Measurements from ENCODE around the gene CCR5AS.
"Not testable (repeated sequence)": the region's sequence is repeated elsewhere in the genome, so short reads cannot be mapped to it uniquely, and the experiment has no call there.

Gene CCR5AS

DNA sequence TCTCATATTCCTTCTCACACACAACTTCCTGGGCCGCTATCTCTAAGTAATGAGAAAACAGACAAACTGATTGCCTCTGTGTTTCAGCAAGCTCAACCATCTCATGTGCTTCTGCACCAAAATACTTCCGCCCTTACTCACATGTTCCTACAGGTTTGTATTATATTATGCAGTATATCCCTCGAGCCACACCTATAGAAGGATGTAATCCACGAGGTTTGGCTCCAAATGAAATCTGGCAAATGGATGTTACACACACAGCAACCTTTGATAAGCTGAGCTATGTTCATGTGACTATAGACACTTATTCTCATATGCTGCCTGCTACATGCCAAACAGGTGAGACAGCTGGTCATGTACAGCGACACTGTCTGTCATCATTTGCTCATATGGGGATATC is 22.8 kb upstream of the CCR5AS start:
- Mint-ChIP-seq H3K27ac (ENCODE audit: unreplicated experiment) (no peak overlapping the region), H3K9me3 (peaks cover 7% of the 10 kb centered on the region), H3K27me3 (ENCODE audit: low read depth) (no peaks in the 10 kb centered on the region), H3K4me3 (no peak overlapping the region), H3K4me1 (no peaks in the 10 kb centered on the region), H3K36me3 (ENCODE audit: low read depth) (peaks cover 5% of the 10 kb centered on the region)
- no peak for DNase-seq (ENCODE audit: low read depth, low spot score)
- TF ChIP-seq, protein P1, sequence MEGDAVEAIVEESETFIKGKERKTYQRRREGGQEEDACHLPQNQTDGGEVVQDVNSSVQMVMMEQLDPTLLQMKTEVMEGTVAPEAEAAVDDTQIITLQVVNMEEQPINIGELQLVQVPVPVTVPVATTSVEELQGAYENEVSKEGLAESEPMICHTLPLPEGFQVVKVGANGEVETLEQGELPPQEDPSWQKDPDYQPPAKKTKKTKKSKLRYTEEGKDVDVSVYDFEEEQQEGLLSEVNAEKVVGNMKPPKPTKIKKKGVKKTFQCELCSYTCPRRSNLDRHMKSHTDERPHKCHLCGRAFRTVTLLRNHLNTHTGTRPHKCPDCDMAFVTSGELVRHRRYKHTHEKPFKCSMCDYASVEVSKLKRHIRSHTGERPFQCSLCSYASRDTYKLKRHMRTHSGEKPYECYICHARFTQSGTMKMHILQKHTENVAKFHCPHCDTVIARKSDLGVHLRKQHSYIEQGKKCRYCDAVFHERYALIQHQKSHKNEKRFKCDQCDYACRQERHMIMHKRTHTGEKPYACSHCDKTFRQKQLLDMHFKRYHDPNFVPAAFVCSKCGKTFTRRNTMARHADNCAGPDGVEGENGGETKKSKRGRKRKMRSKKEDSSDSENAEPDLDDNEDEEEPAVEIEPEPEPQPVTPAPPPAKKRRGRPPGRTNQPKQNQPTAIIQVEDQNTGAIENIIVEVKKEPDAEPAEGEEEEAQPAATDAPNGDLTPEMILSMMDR (conservative IDR thresholded peaks at IDR 0.05), result no peak

DNA sequence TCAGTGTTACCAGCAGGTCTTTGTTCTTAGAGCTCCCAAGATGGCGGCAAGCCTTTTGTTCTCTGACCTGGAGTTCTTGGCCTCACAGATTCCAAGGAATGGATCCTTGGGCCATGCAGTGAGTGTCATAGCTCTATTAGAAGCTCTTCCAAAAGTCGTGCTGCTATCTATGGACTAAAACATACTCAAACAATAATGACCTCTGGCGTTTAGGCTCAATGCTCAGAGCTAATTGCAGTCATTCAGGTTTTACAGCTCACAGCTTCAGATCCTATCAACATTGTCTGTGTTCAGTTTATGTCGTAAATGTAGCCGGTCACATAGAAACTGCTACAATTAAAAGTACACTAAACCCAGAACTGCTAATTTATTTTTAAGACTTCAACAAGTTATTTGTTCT is 22.4 kb upstream of the CCR5AS start:
- no peaks in the 10 kb centered on the region for H3K4me1 Mint-ChIP-seq
- DNase-seq (ENCODE audit: low read depth, low spot score), result no peak
- no peak overlapping the region for H3K27ac Mint-ChIP-seq (ENCODE audit: unreplicated experiment)
- TF ChIP-seq, protein P1 (conservative IDR thresholded peaks at IDR 0.05), result no peak
- H3K36me3 Mint-ChIP-seq (ENCODE audit: low read depth), result peaks cover 5% of the 10 kb centered on the region
- H3K4me3 Mint-ChIP-seq, result no peak overlapping the region
- H3K27me3 Mint-ChIP-seq (ENCODE audit: low read depth), result no peaks in the 10 kb centered on the region
- H3K9me3 Mint-ChIP-seq, result peaks cover 7% of the 10 kb centered on the region

DNA sequence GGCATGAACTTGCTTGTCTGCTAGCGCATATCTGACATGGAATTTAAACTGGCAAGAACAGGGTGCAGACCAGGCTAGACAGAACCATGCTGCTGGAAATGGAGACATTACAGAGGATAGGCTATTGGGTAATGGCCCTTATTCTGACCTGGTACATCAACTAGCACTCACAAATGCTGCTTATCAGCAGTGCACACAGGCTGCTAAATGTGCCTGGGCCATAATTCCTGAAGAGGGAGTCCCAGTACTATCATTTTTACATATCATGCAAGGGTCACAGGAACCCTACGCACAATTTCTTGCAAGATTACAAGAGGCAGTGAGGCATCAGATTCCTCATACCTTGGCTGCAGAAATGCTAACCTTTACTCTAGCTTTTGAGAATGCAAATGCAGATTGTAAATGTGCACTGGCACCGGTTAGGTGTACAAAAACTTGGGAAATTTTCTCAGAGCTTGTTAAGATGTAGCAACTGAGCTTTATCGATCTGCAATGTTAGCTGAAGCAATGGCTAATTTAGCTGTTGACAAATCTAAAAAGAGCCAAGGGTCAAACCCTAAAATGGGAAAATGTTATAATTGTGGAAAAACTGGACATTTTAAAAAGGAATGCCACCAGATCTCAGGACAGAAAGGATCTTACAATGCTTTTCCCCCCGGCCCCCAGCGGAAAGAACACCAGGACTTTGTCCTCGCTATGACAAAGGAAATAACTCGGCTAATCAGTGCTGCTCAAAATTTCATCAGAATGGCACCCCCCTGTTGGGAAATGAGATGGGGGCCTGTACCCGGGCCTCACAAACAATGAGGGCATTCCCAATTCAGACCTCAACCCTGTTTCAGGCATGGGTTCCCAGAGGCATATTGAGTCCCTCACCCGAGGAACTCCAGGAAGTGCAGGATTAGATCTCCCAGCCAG is 21.3 kb upstream of the CCR5AS start:
- Mint-ChIP-seq H3K9me3 (peaks cover 7% of the 10 kb centered on the region), H3K27ac (ENCODE audit: unreplicated experiment) (no peak overlapping the region), H3K4me3 (no peak overlapping the region), H3K36me3 (ENCODE audit: low read depth) (peaks cover 5% of the 10 kb centered on the region), H3K4me1 (no peaks in the 10 kb centered on the region), H3K27me3 (ENCODE audit: low read depth) (no peaks in the 10 kb centered on the region)
- DNase-seq (ENCODE audit: low read depth, low spot score), result no peak
- TF ChIP-seq, protein P1 (conservative IDR thresholded peaks at IDR 0.05), result no peak

DNA sequence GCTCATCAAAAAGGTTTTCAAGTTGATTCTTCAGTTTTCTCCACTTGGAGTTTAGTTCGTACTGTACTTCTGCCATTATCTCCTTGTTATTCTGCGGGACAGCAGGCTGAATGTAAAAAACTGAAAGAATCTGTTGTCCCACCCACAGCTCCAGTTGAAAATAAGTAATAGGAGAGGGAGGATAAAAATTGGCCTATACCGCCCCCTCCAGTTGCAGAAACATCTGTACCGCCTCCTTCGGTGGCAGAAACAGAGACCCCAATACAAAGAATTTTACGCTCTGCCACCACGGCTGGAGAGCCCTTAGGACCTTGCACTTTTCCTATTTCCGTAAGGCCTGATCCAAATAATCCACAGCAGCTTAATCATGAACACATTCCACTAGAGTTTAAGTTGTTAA is 20.5 kb upstream of the CCR5AS start:
- H3K27me3 Mint-ChIP-seq (ENCODE audit: low read depth); H3K9me3 Mint-ChIP-seq; H3K27ac Mint-ChIP-seq (ENCODE audit: unreplicated experiment); H3K4me3 Mint-ChIP-seq; H3K4me1 Mint-ChIP-seq; DNase-seq (ENCODE audit: low read depth, low spot score); H3K36me3 Mint-ChIP-seq (ENCODE audit: low read depth): not testable (repeated sequence)

DNA sequence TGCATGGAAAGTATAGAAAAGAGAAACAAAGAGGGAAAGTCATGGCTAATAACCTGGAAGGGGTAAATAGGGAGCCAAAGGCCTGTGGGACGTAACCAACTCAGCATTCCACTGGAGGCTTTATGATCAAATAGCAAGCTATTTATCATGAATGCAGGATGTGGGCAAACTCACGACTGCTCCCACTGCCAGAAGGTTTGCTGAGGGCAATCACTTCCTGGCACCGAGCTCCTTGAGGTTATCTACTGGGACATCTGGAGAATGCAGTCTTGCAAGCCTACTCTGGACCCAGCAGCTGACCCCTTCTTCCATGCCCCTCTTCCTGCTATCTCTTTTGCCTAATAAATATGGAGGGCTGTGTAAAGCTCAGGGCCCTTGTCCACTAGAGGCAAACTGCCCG is 19.6 kb upstream of the CCR5AS start:
- not testable (repeated sequence) for H3K27me3 Mint-ChIP-seq (ENCODE audit: low read depth)

DNA sequence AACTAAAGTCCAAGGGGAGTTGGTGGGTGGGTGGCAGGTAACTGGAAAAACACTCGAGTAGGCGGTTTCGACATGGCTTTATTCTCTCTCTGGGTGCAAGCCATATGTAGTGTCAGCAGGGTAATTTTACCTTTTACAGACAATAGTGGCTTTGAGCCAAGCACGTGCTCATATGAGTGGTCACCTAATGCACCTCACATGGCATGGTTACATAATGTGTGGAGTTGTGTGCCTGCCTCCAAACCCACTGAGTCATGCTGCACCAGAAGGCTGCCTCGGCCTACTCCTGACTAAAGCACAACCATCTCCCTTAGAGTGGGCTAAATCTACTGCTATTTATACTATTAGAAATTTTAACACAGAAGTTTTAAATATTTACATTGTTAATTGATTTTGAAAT is 16.7 kb upstream of the CCR5AS start:
- Mint-ChIP-seq H3K36me3 (ENCODE audit: low read depth) (no peaks in the 10 kb centered on the region), H3K9me3 (no peaks in the 10 kb centered on the region), H3K27ac (ENCODE audit: unreplicated experiment) (no peak overlapping the region), H3K4me1 (no peaks in the 10 kb centered on the region), H3K4me3 (no peak overlapping the region), H3K27me3 (ENCODE audit: low read depth) (no peaks in the 10 kb centered on the region)
- DNase-seq (ENCODE audit: low read depth, low spot score), result no peak
- TF ChIP-seq, protein P1 (conservative IDR thresholded peaks at IDR 0.05), result no peak

More for the DNA sequence above, 19.6 kb upstream of the CCR5AS start:
- H3K36me3 Mint-ChIP-seq (ENCODE audit: low read depth); DNase-seq (ENCODE audit: low read depth, low spot score); H3K27ac Mint-ChIP-seq (ENCODE audit: unreplicated experiment); H3K4me3 Mint-ChIP-seq; H3K9me3 Mint-ChIP-seq; H3K4me1 Mint-ChIP-seq: not testable (repeated sequence)
